GM23248 (cell line): Measurements from ENCODE around the gene SNRPD2. TPM values are rescaled to one million over a fixed set of nuclear protein-coding genes. Genes with fewer than 3 reads are reported as not detected.

Experiments
- DNase-seq: peaks from one replicate; pipeline ENCODE4 v3.0.0-alpha.2; 2015
- H2AFZ ChIP-seq: fragments of 200-600 bp; sonication (generic); 2 replicates; pipeline ENCODE4 v1.6.1; 2016; ENCODE audit warnings: antibody characterized with exemption
- H3F3A ChIP-seq: fragments of 200-600 bp; sonication (generic); 2 replicates; pipeline ENCODE4 v1.6.1; 2016; ENCODE audit warnings: mild to moderate bottlenecking, antibody characterized with exemption, mixed run types; ENCODE audit not compliant: insufficient read depth
- H3K27ac ChIP-seq: fragments of 200-600 bp; sonication (generic); 2 replicates; pipeline ENCODE4 v1.5.1; 2016; ENCODE audit warnings: mild to moderate bottlenecking
- H3K27me3 ChIP-seq: fragments of 200-600 bp; sonication (generic); replicated peaks from 2 replicates; pipeline ENCODE4 v1.6.1; 2016; ENCODE audit warnings: mild to moderate bottlenecking; ENCODE audit not compliant: insufficient read depth
- H3K36me3 ChIP-seq: fragments of 200-600 bp; sonication (generic); 2 replicates; pipeline ENCODE4 v1.6.1; 2016; ENCODE audit warnings: low read depth, mild to moderate bottlenecking
- H3K4me1 ChIP-seq: fragments of 200-600 bp; sonication (generic); 2 replicates; pipeline ENCODE4 v1.6.1; 2016; ENCODE audit warnings: mild to moderate bottlenecking; ENCODE audit not compliant: insufficient read depth
- H3K4me2 ChIP-seq: fragments of 200-600 bp; sonication (generic); one replicate; pipeline ENCODE4 v1.6.1; 2016; ENCODE audit warnings: mild to moderate bottlenecking; ENCODE audit not compliant: unreplicated experiment
- H3K4me3 ChIP-seq: fragments of 200-600 bp; sonication (generic); 2 replicates; pipeline ENCODE4 v1.5.1; 2016; ENCODE audit warnings: mild to moderate bottlenecking
- H3K79me2 ChIP-seq: fragments of 200-600 bp; sonication (generic); 2 replicates; pipeline ENCODE4 v1.6.1; 2016; ENCODE audit warnings: mild to moderate bottlenecking; ENCODE audit not compliant: insufficient read depth
- H3K9ac ChIP-seq: fragments of 200-600 bp; sonication (generic); 2 replicates; pipeline ENCODE4 v1.6.1; 2016; ENCODE audit warnings: mild to moderate bottlenecking
- H3K9me2 ChIP-seq: fragments of 200-600 bp; sonication (generic); 2 replicates; pipeline ENCODE4 v1.6.1; 2016; ENCODE audit warnings: mixed run types, mild to moderate bottlenecking, moderate library complexity; ENCODE audit not compliant: insufficient read depth
- H3K9me3 ChIP-seq: fragments of 200-600 bp; sonication (generic); one replicate; pipeline ENCODE4 v1.6.1; 2017; ENCODE audit warnings: low read depth
- H4K20me1 ChIP-seq: fragments of 200-600 bp; sonication (generic); 2 replicates; pipeline ENCODE4 v1.6.0; 2016; ENCODE audit not compliant: insufficient read depth
- EZH2 ChIP-seq: fragments of 200-600 bp; sonication (generic); IDR thresholded peaks from 2 replicates; pipeline ENCODE4 v1.6.1; 2018; ENCODE audit warnings: antibody characterized with exemption, mild to moderate bottlenecking; ENCODE audit not compliant: insufficient read depth, poor library complexity, severe bottlenecking
- EZH2phosphoT487 ChIP-seq: fragments of 200-600 bp; sonication (generic); IDR thresholded peaks from 2 replicates; pipeline ENCODE4 v1.6.1; 2018; ENCODE audit warnings: antibody characterized with exemption, moderate library complexity, mild to moderate bottlenecking, low read depth; ENCODE audit not compliant: insufficient read depth
- WGBS, 2 experiments: methylation state at CpG; one replicate each; pipeline ENCODE4 v1.1.6; 2015 to 2017; ENCODE audit warnings: low lambda C conversion rate in 2 of 2, low coverage in 1 of 2; ENCODE audit errors: missing lambda C conversion rate in 2 of 2; 5-methylcytosine and 5-hydroxymethylcytosine counted together
- in situ Hi-C: fragments of 300-500 bp; cut with MboI; formaldehyde crosslinking; loops from 2 replicates; pipeline ENCODE4 v1.15.0; 2020
- polyA plus RNA-seq: library from polyadenylated mRNA; unstranded; fragments of >200 nt; fragmentation: Nextera tagmentation; extraction: Ambion mirVana; gene quantifications from 2 replicates; pipeline ENCODE4 v1.2.1, GENCODE V29; 2016
- total RNA-seq: library from RNA; depleted of rRNA; stranded (reverse); fragments of >200 nt; shearing (Covaris generic); gene quantifications from 2 replicates; pipeline ENCODE4 v1.2.3, GENCODE V29; 2014

The SNRPD2 gene
- total and polyA plus RNA-seq, 2 experiments from 2014 or later, result 129 to 544 TPM

- Histone ChIP-seq H3K4me1 (no peaks in the 10 kb centered on the region), H3K79me2 (no peaks in the 10 kb centered on the region), H3K9me2 (no peaks in the 10 kb centered on the region), H3K27ac (no peak overlapping the region), H3K4me2 (no peak overlapping the region), H3K36me3 (no peaks in the 10 kb centered on the region), H3F3A (no peaks in the 10 kb centered on the region), H3K4me3 (no peak overlapping the region), H3K9ac (no peak overlapping the region), H3K9me3 (no peaks in the 10 kb centered on the region), H4K20me1 (no peaks in the 10 kb centered on the region), H2AFZ (no peak overlapping the region), H3K27me3 (no peaks in the 10 kb centered on the region; the same call in 1 of the 2 replicates)
- no peak for TF ChIP-seq EZH2
- TF ChIP-seq EZH2phosphoT487, result no peak
- DNase-seq, result no peak
- in situ Hi-C loops, result no loop called here
- 39 to 41% methylated on average over 13 to 14 of the region's 14 CpGs for WGBS, 2 experiments
These were observed 34.1 kb downstream of the SNRPD2 start for GRCh38 chr19:45657520-45658167.

DNA sequence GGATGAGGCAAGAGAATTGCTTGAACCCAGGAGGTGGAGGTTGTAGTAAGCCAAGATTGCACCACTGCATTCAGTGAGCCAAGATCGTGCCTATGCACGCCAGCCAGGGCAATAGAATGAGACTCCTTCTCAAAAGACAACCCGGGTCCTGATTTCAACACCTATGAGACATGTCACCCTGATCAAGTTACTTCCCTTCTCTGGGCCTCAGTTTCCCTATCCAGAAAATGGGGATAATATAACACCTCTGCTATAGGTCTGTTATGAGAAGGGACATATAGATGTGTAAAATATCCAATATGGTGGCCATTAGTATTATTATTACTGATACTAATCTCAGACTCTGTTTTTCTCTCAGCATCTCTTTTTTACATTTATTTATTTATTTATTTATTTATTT is 36.7 kb downstream of the SNRPD2 start:
- no peaks in the 10 kb centered on the region for H3K9me3 ChIP-seq
- H4K20me1 ChIP-seq, result no peaks in the 10 kb centered on the region
- in situ Hi-C loops, result no loop called here
- no peaks in the 10 kb centered on the region for H3K9me2 ChIP-seq
- WGBS, 2 experiments, result 46 to 56% methylated on average over 3 of the region's 3 CpGs
- no peaks in the 10 kb centered on the region for H3F3A ChIP-seq
- no peaks in the 10 kb centered on the region for H3K4me1 ChIP-seq
- no peak for TF ChIP-seq EZH2phosphoT487
- no peak for TF ChIP-seq EZH2
- H3K27me3 ChIP-seq, result no peaks in the 10 kb centered on the region; the same call in 1 of the 2 replicates
- DNase-seq, result no peak
- H3K9ac ChIP-seq, result no peak overlapping the region
- no peak overlapping the region for H2AFZ ChIP-seq
- no peak overlapping the region for H3K27ac ChIP-seq
- H3K36me3 ChIP-seq, result no peaks in the 10 kb centered on the region
- H3K79me2 ChIP-seq, result no peaks in the 10 kb centered on the region
- H3K4me3 ChIP-seq, result no peak overlapping the region
- no peak overlapping the region for H3K4me2 ChIP-seq

DNA sequence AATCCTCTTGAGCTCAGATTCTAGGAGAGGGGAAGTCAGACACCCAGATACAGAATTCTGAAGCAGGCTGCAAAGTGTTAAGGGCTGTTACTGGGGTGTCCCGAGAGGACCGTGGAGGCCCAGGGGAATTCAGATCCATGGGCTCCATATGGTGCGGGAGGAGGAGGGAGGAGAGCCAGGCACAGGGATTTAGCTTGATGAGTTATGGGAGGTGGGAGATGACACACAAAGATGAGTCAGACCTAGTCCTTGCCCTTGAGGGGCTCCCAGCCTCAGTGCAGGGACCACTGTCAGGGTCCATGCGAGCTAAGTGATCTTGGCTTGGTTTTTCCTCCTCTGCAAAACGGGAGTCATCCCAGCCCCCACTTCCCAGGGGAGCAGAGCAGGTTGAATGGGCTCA is 38.1 kb downstream of the SNRPD2 start:
- H3K9ac ChIP-seq, result no peak overlapping the region
- no peaks in the 10 kb centered on the region for H3K27me3 ChIP-seq
- H2AFZ ChIP-seq, result no peak overlapping the region
- H3K4me3 ChIP-seq, result no peak overlapping the region
- H3K9me2 ChIP-seq, result no peaks in the 10 kb centered on the region
- H3K79me2 ChIP-seq, result no peaks in the 10 kb centered on the region
- H3K36me3 ChIP-seq, result no peaks in the 10 kb centered on the region
- TF ChIP-seq EZH2phosphoT487, result no peak
- TF ChIP-seq EZH2, result no peak
- no peaks in the 10 kb centered on the region for H3K9me3 ChIP-seq
- no peak overlapping the region for H3K27ac ChIP-seq
- DNase-seq, result no peak
- H3K4me2 ChIP-seq, result no peak overlapping the region
- H3F3A ChIP-seq, result no peaks in the 10 kb centered on the region
- no peaks in the 10 kb centered on the region for H4K20me1 ChIP-seq
- in situ Hi-C loops, result no loop called here
- 5 to 6% methylated on average over 5 of the region's 5 CpGs for WGBS, 2 experiments
- H3K4me1 ChIP-seq, result no peaks in the 10 kb centered on the region

DNA sequence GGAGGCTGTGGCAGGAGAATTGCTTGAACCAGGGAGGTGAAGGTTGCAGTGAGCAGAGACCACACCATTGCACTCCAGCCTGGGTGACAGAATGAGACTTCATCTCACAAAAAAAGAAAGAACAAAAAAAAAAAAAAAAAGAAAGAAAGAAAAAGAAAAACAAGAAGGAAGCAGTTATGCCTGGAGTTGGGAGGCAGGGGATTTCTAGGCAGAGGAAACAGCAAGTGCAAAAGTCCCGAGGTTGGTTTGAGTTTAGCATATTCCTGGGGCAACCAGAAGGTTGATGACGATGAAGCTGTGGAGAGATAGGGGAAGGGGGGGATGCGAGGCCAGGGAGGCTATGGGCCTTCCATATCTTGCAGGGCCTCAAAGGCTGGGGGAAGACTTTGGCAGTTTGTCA is 41.0 kb downstream of the SNRPD2 start:
- no peak overlapping the region for H2AFZ ChIP-seq
- H3K79me2 ChIP-seq, result no peaks in the 10 kb centered on the region
- WGBS, 2 experiments, result 56 to 63% methylated on average over 3 of the region's 3 CpGs
- H3K4me2 ChIP-seq, result no peak overlapping the region
- H4K20me1 ChIP-seq, result no peaks in the 10 kb centered on the region
- H3K9ac ChIP-seq, result no peak overlapping the region
- in situ Hi-C loops, result no loop called here
- H3K36me3 ChIP-seq, result no peaks in the 10 kb centered on the region
- H3K4me3 ChIP-seq, result no peak overlapping the region
- H3K27me3 ChIP-seq, result no peaks in the 10 kb centered on the region
- no peak for TF ChIP-seq EZH2
- no peak for TF ChIP-seq EZH2phosphoT487
- H3K27ac ChIP-seq, result no peak overlapping the region
- no peaks in the 10 kb centered on the region for H3K9me3 ChIP-seq
- H3K4me1 ChIP-seq, result no peaks in the 10 kb centered on the region
- no peaks in the 10 kb centered on the region for H3F3A ChIP-seq
- no peaks in the 10 kb centered on the region for H3K9me2 ChIP-seq
- no peak for DNase-seq
